Adrenal gland (tissue), 12 donors: ENCODE measurements around the gene SLC9A5. TPM values are rescaled to one million over a fixed set of nuclear protein-coding genes. Genes with fewer than 3 reads are reported as not detected.
A peak's percentile ranks its signal among the peaks of the same experiment; 100 is the strongest.

ENCODE experiments used
- DNase-seq, 7 donors: peaks; one replicate each; pipeline ENCODE4 v3.0.0-alpha.2; 2019 to 2020
- H3K27ac ChIP-seq, 5 donors: fragments of 200-600 bp; sonication (generic) in 4 of 5; 1 replicate in 3 of 5; 2 replicates in 2 of 5; pipeline versions ENCODE4 v1.5.1 to v1.8.0; 2016 to 2020; ENCODE audit warnings: mild to moderate bottlenecking in 1 of 5
- H3K27me3 ChIP-seq: fragments of 200-600 bp; 2 replicates; pipeline ENCODE4 v1.8.0; 2021
- H3K36me3 ChIP-seq, 2 donors: fragments of 200-600 bp; replicated peaks in 1 of 2; 1 replicate in 1 of 2; 2 replicates in 1 of 2; pipeline versions ENCODE4 v1.5.1 to v1.8.0; 2018 to 2022
- H3K4me1 ChIP-seq, 2 donors: fragments of 200-600 bp; replicated peaks in 1 of 2; 1 replicate in 1 of 2; 2 replicates in 1 of 2; pipeline versions ENCODE4 v1.5.1 to v1.8.0; 2018 to 2021
- H3K4me3 ChIP-seq, 4 donors: fragments of 200-600 bp; sonication (generic) in 3 of 4; one replicate each; pipeline ENCODE4 v1.5.1; 2016 to 2018
- H3K9me3 ChIP-seq, 3 donors: fragments of 200-600 bp; sonication (generic) in 1 of 3; replicated peaks in 1 of 3; 1 replicate in 2 of 3; 2 replicates in 1 of 3; pipeline versions ENCODE4 v1.5.1 to v1.8.0; 2016 to 2021
- POLR2A ChIP-seq, 2 donors: fragments of 450-650 bp; IDR thresholded peaks; one replicate each; pipeline ENCODE4 v1.6.1; 2017; ENCODE audit warnings: antibody characterized with exemption in 2 of 2, mild to moderate bottlenecking in 2 of 2, moderate library complexity in 1 of 2
- WGBS, 4 donors: extraction: QIAGEN DNeasy Blood & Tissue Kit in 2 of 4; methylation state at CpG; one replicate each; pipeline versions ENCODE4 v1.1.5 to v1.1.7; 2013 to 2017; 5-methylcytosine and 5-hydroxymethylcytosine counted together
- intact Hi-C, 2 donors: fragments of 100-400 bp; cut with DNase I; formaldehyde crosslinking; loops; one replicate each; pipeline versions ENCODE4 v1.14.1 to v1.15.0; 2022 to 2023
- polyA plus RNA-seq, 3 donors: library from polyadenylated mRNA; stranded (reverse); fragments of 200-250 nt in 2 of 3; fragments of 350-450 nt in 1 of 3; fragmentation: Illumina TruSeq in 1 of 3; extraction: RNeasy Lipid Tissue Mini Kit (QIAGEN cat#74804) in 1 of 3; gene quantifications; one replicate each; pipeline ENCODE4 v1.2.3, GENCODE V29; 2013 to 2014
- total RNA-seq, 9 donors: library from RNA; depleted of rRNA in 4 of 9; stranded (reverse); fragments of >200 nt in 4 of 9; fragments of 120-200 nt in 1 of 9; fragmentation: NEBNext Ultra II Directional in 1 of 9; extraction: Animal tissue kit (Norgen Biotek cat#: 25700) in 1 of 9; gene quantifications; one replicate each; pipeline versions ENCODE4 v1.1.0 to v1.2.4, GENCODE V29; 2013 to 2023
- TF ChIP-seq, protein P1 (sequence below), 6 experiments: fragments of 450-650 bp in 4 of 6; fragments of 200-600 bp in 2 of 6; sonication (generic) in 1 of 6; IDR thresholded peaks; 1 replicate in 5 of 6; 2 replicates in 1 of 6; pipeline versions ENCODE4 v1.5.1 to v1.8.0; 2016 to 2021; ENCODE audit warnings: antibody characterized with exemption in 6 of 6, mild to moderate bottlenecking in 2 of 6, moderate library complexity in 1 of 6
- donor health status: healthy with polysubstance abuse.
- donor health status: Bipolar disorder and iron deficiency.
- donor health status: DM: yes; HTN: yes; CAD: no.
- donor health status: DM: no; HTN: no; CAD: no.
- donor health status: DM: no; HTN: no; CAD: no.
- donor health status: DM: yes; HTN: yes; CAD: no.

SLC9A5 gene
- total and polyA plus RNA-seq, 12 donors = 0.09 to 2.8 (median 0.83) TPM; not detected in 1

DNA sequence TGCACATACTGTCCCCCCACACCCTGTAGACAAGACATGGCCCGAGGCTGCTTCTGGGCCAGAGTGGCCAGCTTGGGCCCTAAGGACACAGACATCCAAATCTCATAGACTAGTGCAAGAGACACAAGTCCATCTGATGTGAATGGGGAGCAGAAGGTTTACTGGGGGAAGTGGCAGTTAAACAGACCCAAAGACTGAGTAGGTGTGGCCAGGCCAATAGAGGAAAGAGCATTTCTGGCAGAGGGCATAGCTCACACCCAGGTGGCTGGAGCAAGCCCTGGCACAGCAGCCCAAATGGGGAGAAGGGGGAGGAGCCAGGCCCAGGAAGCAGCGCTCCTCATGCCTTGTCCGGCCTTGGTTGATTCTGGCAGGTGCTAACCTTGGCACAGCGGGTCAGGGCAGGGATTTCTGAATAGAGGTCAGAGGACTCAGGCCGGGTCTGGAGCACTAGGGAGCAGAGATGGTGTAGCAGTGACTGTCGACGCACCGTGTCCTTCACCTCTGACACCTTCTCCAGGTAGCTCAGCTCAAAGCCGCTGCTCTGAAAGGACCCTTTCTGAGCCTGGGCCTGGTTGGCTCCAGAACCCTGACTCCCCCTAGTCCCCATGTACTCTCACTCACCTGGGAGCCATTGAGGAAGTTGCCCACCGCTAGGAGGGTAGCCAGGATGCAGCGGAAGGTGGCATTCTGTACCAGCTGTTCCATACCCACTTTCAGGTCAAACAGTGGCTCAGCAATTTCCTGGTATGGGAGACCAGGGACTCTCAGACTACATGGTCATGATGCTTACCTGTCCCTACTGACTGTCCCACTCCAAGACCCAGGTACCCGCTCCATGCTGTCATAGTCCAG is 17.7 kb upstream of the SLC9A5 start:
- intact Hi-C loops = no loop called here
- H3K4me1 ChIP-seq = peaks cover 10 to 12% of the 10 kb centered on the region in 2 donors
- H3K27me3 ChIP-seq = no peaks in the 10 kb centered on the region
- H3K27ac ChIP-seq = no peak overlapping the region
- no peak overlapping the region for H3K4me3 ChIP-seq
- peaks cover 0 to 70% of the 10 kb centered on the region in 2 donors for H3K36me3 ChIP-seq
- no peak for TF ChIP-seq POLR2A (IDR thresholded peaks at IDR 0.05)
- TF ChIP-seq, protein P1, sequence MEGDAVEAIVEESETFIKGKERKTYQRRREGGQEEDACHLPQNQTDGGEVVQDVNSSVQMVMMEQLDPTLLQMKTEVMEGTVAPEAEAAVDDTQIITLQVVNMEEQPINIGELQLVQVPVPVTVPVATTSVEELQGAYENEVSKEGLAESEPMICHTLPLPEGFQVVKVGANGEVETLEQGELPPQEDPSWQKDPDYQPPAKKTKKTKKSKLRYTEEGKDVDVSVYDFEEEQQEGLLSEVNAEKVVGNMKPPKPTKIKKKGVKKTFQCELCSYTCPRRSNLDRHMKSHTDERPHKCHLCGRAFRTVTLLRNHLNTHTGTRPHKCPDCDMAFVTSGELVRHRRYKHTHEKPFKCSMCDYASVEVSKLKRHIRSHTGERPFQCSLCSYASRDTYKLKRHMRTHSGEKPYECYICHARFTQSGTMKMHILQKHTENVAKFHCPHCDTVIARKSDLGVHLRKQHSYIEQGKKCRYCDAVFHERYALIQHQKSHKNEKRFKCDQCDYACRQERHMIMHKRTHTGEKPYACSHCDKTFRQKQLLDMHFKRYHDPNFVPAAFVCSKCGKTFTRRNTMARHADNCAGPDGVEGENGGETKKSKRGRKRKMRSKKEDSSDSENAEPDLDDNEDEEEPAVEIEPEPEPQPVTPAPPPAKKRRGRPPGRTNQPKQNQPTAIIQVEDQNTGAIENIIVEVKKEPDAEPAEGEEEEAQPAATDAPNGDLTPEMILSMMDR (IDR thresholded peaks at IDR 0.05) = no peak
- WGBS, 4 donors = 58 to 80% (median 70%) methylated on average over 6 to 12 of the region's 12 CpGs
- peak in 1 of 7 donors; percentile 16 for DNase-seq
- H3K9me3 ChIP-seq = no peaks in the 10 kb centered on the region

DNA sequence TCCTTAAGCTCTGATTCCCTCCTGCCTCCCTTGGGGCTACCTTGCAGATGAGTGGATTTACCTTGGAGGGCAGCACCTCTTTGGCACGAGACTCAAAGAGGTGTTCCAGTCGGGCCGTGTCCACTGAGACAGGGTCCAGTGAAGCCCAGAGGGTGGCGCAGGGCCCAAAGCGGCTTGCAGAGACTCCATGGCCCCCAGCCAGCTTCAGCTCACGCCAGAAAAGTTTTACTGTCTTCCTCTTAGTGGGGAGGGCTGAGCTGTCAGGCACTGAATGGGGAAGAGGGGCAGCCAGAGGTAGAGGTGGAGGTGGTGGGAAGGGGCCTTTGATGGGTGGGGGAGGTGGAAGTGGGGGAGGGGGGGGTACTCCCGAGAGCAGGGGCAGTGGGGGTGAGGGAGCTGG is 15.2 kb upstream of the SLC9A5 start:
- no peaks in the 10 kb centered on the region for H3K4me1 ChIP-seq
- no peak overlapping the region for H3K27ac ChIP-seq
- WGBS, 4 donors = 73 to 85% (median 80%) methylated on average over 6 to 7 of the region's 7 CpGs
- intact Hi-C loops = no loop called here
- no peak for TF ChIP-seq POLR2A (IDR thresholded peaks at IDR 0.05)
- TF ChIP-seq, protein P1 (IDR thresholded peaks at IDR 0.05) = no peak
- H3K36me3 ChIP-seq = peaks cover 0 to 90% of the 10 kb centered on the region in 2 donors
- H3K27me3 ChIP-seq = no peaks in the 10 kb centered on the region
- DNase-seq = peak in 1 of 7 donors; percentile 19
- H3K4me3 ChIP-seq = no peak overlapping the region
- no peaks in the 10 kb centered on the region for H3K9me3 ChIP-seq

DNA sequence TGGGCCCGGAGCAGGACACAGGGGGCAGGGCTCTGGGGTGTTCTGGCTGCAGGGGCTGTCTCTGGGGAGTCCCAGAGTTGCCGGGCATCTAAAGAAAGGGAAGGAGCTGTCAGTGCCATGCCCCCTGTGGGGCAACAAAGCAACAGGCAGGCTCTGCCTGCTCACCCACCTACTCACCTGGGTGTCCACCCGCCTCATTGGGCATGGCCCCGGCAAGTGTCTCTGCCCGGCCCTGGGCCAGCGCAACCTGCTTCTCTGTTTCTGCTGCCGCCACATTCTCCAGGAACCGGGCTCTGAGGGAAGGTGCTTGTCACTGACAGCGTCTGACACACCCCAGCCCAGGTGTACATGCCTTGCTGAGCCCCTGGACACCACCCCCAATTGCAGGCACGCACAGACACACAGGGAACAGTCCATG is 14.6 kb upstream of the SLC9A5 start:
- H3K4me1 ChIP-seq = no peaks in the 10 kb centered on the region
- peaks cover 0 to 90% of the 10 kb centered on the region in 2 donors for H3K36me3 ChIP-seq
- H3K27ac ChIP-seq = no peak overlapping the region
- H3K9me3 ChIP-seq = no peaks in the 10 kb centered on the region
- H3K27me3 ChIP-seq = no peaks in the 10 kb centered on the region
- H3K4me3 ChIP-seq = no peak overlapping the region
- no peak for TF ChIP-seq POLR2A (IDR thresholded peaks at IDR 0.05)
- TF ChIP-seq, protein P1 (IDR thresholded peaks at IDR 0.05) = no peak
- 90 to 98% (median 95%) methylated on average over 9 to 10 of the region's 10 CpGs; no CpG with 5 or more reads in 1 of the 4 donors for WGBS, 4 donors
- intact Hi-C loops = no loop called here
- DNase-seq = peak in 1 of 7 donors; percentile 15

DNA sequence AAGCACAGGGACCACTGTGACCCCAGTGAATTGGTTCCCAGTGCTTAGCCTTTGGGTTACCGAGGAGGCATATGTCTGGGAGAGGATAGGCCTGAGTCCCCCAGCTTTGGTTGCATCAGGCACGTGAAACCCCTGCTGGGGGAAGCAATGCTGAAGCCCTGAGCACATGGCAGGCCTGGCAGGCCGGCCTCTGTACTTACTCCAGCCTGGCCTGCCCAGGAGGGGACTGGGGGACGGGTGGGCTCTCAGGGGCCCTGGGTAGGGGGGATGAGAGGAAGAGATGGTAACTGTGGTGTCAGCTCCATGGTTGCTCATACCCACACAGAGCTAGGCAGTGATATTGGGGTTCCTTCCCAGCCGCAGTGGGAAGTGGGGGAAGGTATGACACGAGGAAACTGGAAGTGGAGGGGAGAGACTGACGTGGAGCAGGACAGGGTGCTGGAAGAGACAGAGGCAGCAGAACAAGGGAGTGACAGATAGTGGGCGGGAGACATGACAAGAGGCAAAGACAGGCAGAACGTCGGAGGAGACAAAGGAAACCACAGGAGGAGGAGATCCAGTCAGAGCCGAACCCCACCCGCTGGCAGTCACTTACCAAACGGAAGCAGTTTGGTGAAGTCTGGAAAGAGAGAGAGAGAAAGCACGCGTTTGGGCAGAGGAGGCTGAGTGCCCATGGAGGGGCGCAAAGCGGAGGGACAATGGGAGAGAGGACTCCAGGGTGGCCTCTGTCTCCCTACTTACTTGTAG is 12.8 kb upstream of the SLC9A5 start:
- no peaks in the 10 kb centered on the region for H3K9me3 ChIP-seq
- intact Hi-C loops = no loop called here
- WGBS, 4 donors = 84 to 87% (median 86%) methylated on average over 15 to 17 of the region's 17 CpGs

More for the DNA sequence above, 12.8 kb upstream of the SLC9A5 start:
- Histone ChIP-seq H3K4me1 (peaks cover 9 to 12% of the 10 kb centered on the region in 2 donors), H3K27ac (no peak overlapping the region), H3K27me3 (no peaks in the 10 kb centered on the region), H3K36me3 (peaks cover 0 to 75% of the 10 kb centered on the region in 2 donors), H3K4me3 (no peak overlapping the region)
- TF ChIP-seq POLR2A (IDR thresholded peaks at IDR 0.05) = no peak
- DNase-seq = no peak
